ENCODE data around the gene RPH3AL.

- TF ChIP-seq CTCF (IDR thresholded peaks at IDR 0.05) (no peak), EP300 (IDR thresholded peaks at IDR 0.05) (no peak)
Measured at GRCh38 chr17:292531-293382, 59.9 kb downstream of the RPH3AL start.

Data from tibial nerve (tissue), 4 donors.